ENCODE measurements around the gene ISL2. TPM values are rescaled to one million over a fixed set of nuclear protein-coding genes. Genes with fewer than 3 reads are reported as not detected.

ISL2 gene
- total and polyA plus RNA-seq, 9 of the 15 experiments (the other 6 are each of a cell fraction or from before 2014, with no cell fraction given): 0.15 to 23.7 (median 4.0) TPM

DNA sequence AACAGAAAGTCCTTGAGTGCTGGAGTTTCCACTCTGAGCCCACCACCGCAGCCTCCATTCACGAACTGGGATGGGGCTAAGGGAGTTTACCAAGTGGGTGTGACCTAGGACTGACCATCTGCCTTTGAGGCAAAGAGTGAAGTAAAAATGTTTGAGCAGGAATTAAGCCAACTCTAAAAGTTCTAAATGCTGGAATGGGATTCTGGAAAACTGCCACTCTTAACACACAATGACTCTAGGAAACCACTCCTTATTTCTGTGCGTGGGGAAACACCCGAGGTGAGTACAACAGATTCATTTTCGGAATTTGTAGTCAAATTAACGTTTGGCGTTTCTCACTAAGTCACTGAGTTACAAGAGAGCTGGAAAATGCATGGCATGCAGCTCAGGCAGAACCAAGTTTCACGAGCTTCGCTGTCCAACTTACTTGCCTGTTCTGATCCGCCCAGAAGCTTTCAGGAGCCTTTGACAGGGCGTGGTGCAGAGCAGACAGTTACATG lies 31.6 kb downstream of the ISL2 start:
- 2% methylated on average over 11 of the region's 11 CpGs for WGBS (ENCODE audit: insufficient coverage, low coverage, missing lambda C conversion rate)
- in situ Hi-C loops (cut with MboI): no loop called here
- TF ChIP-seq SRSF9 (IDR thresholded peaks at IDR 0.05; ENCODE audit: borderline replicate concordance, low read depth, low read length): no peak
- no peak for TF ChIP-seq MEF2A (IDR thresholded peaks at IDR 0.05; ENCODE audit: control insufficient read depth, low read depth, low read length)
- no peak for TF ChIP-seq SIRT6 (IDR thresholded peaks at IDR 0.05; ENCODE audit: low read depth, low read length)
- no peak for TF ChIP-seq SIX5 (IDR thresholded peaks at IDR 0.05; ENCODE audit: borderline replicate concordance in 1 of 2, insufficient read depth in 1 of 2, low read depth in 1 of 2, low read length in 2 of 2)
- TF ChIP-seq NR0B1 (IDR thresholded peaks at IDR 0.05; ENCODE audit: partially characterized antibody): no peak
- no peak for TF ChIP-seq NRF1 (conservative IDR thresholded peaks at IDR 0.05 in 1 of 2, IDR thresholded peaks at IDR 0.05 in 1 of 2)
- TF ChIP-seq MTA3 (IDR thresholded peaks at IDR 0.05; ENCODE audit: borderline replicate concordance): no peak
- TF ChIP-seq POU5F1 (IDR thresholded peaks at IDR 0.05; ENCODE audit: borderline replicate concordance, low read depth, low read length, partially characterized antibody): no peak
- TF ChIP-seq FUS (optimal IDR thresholded peaks at IDR 0.05; ENCODE audit: low read depth, low read length): no peak
- TF ChIP-seq, protein P1, sequence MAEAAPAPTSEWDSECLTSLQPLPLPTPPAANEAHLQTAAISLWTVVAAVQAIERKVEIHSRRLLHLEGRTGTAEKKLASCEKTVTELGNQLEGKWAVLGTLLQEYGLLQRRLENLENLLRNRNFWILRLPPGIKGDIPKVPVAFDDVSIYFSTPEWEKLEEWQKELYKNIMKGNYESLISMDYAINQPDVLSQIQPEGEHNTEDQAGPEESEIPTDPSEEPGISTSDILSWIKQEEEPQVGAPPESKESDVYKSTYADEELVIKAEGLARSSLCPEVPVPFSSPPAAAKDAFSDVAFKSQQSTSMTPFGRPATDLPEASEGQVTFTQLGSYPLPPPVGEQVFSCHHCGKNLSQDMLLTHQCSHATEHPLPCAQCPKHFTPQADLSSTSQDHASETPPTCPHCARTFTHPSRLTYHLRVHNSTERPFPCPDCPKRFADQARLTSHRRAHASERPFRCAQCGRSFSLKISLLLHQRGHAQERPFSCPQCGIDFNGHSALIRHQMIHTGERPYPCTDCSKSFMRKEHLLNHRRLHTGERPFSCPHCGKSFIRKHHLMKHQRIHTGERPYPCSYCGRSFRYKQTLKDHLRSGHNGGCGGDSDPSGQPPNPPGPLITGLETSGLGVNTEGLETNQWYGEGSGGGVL (CRISPR knock-in tag; IDR thresholded peaks at IDR 0.05): no peak
- peaks cover 17 to 21% of the 10 kb centered on the region in 2 experiments for H3K27me3 ChIP-seq (ENCODE audit: control insufficient read depth in 2 of 2, insufficient read depth in 2 of 2, low read length in 2 of 2)
- H4K20me1 ChIP-seq (replicated peaks; ENCODE audit: control insufficient read depth, insufficient read depth, low read length): no peaks in the 10 kb centered on the region
- no peak overlapping the region for H3K27ac ChIP-seq (ENCODE audit: extremely low read depth, low read depth, low read length)
- intact Hi-C loops (cut with micrococcal nuclease): no loop called here
- no peak overlapping the region for H3K4me3 ChIP-seq
- FAIRE-seq (no peak), ATAC-seq (no peak), DNase-seq (ENCODE audit: extremely low read depth in 1 of 4, low spot score in 3 of 4) (no peak)
- ChIA-PET POLR2A (interaction anchor here (0.6 kb wide), 1 partner anchor 15 kb away, joined by 3 read pairs; no protein-coding TSS in a partner anchor), CTCF (ENCODE audit: low intra/inter-chr PET ratio) (interaction anchor here (0.7 kb wide), 1 partner anchor 220 kb away, joined by 3 read pairs; no protein-coding TSS in a partner anchor)
- H3K4me2 ChIP-seq (ENCODE audit: insufficient read depth, low read length): no peak overlapping the region
- H3K4me1 ChIP-seq (replicated peaks in 1 of 2; ENCODE audit: control insufficient read depth in 2 of 2, insufficient read depth in 2 of 2, low read length in 2 of 2): no peaks in the 10 kb centered on the region
- no peak overlapping the region for H3K9ac ChIP-seq (ENCODE audit: insufficient read depth in 1 of 2, low read depth in 2 of 2, low read length in 2 of 2)
- BruUV-seq (replicated peaks): no TSS peak
- no peaks in the 10 kb centered on the region for H3K9me3 ChIP-seq (replicated peaks; ENCODE audit: control insufficient read depth, insufficient read depth, low read depth, low read length)
- no peak overlapping the region for H2AFZ ChIP-seq (ENCODE audit: low read depth, low read length)
- no peaks in the 10 kb centered on the region for H3K36me3 ChIP-seq (ENCODE audit: control insufficient read depth, insufficient read depth, low read length)
- H3K9me1 ChIP-seq (ENCODE audit: control insufficient read depth, insufficient read depth, low read length): peaks cover 2% of the 10 kb centered on the region
- no peaks in the 10 kb centered on the region for H3K79me2 ChIP-seq (ENCODE audit: control insufficient read depth, insufficient read depth, low read length)
